NOMO-1 (cell line): ENCODE measurements around the gene MYO3B.

Source experiments
- DNase-seq, 2 experiments: peaks; one replicate each; lab custom pipeline; 2025; ENCODE audit not compliant: unreplicated experiment in 2 of 2; lab: John Stamatoyannopoulos, UW

The MYO3B gene

GRCh38 chr2:170177950-170178781 is at the start of gene MYO3B:
TSS of gene MYO3B (plus strand) at chr2:170178147. CDS start at chr2:170178288, 141 bp downstream.
- no peak for DNase-seq

- DNase-seq: no peak
Observed at GRCh38 chr2:170139276-170139967, 38.5 kb upstream of the MYO3B start.

GRCh38 chr2:170140561-170140960 is 37.4 kb upstream of the MYO3B start:
- DNase-seq: no peak

GRCh38 chr2:170141865-170142264 is 36.1 kb upstream of the MYO3B start:
- no peak for DNase-seq

- DNase-seq: no peak
Observed at GRCh38 chr2:170142502-170142901, 35.4 kb upstream of the MYO3B start.

GRCh38 chr2:170143045-170143717 is 34.8 kb upstream of the MYO3B start:
- DNase-seq: no peak

- DNase-seq: no peak
Observed at GRCh38 chr2:170144761-170145160, 33.2 kb upstream of the MYO3B start.

GRCh38 chr2:170145191-170145590 is 32.8 kb upstream of the MYO3B start:
- no peak for DNase-seq

- DNase-seq: no peak
Observed at GRCh38 chr2:170145675-170146432, 32.1 kb upstream of the MYO3B start.

GRCh38 chr2:170146784-170147183 is 31.2 kb upstream of the MYO3B start:
- peak in 1 of 2 experiments; percentile 20 for DNase-seq

GRCh38 chr2:170147576-170147975 is 30.4 kb upstream of the MYO3B start:
- no peak for DNase-seq

GRCh38 chr2:170148161-170148560 is 29.8 kb upstream of the MYO3B start:
- DNase-seq: no peak

- no peak for DNase-seq
Observed at GRCh38 chr2:170152421-170152820, 25.5 kb upstream of the MYO3B start.

GRCh38 chr2:170155022-170155722 is 22.8 kb upstream of the MYO3B start:
- DNase-seq: peak in 1 of 2 experiments; percentile 28

GRCh38 chr2:170155723-170156253 is 22.2 kb upstream of the MYO3B start:
- DNase-seq: no peak

- no peak for DNase-seq
Observed at GRCh38 chr2:170156592-170156991, 21.4 kb upstream of the MYO3B start.

GRCh38 chr2:170157025-170157684 is 20.8 kb upstream of the MYO3B start:
- DNase-seq: no peak

GRCh38 chr2:170159060-170159459 is 18.9 kb upstream of the MYO3B start:
- DNase-seq: no peak

GRCh38 chr2:170161516-170162270 is 16.3 kb upstream of the MYO3B start:
- no peak for DNase-seq
